Activated CD4-positive, alpha-beta T cell treated with anti-CD3 and anti-CD28 coated beads, Interleukin-2, amount 50 U/mL, for 4 hours (primary cell): ENCODE results near the gene YIF1A.
A peak's percentile ranks its signal among the peaks of the same experiment; 100 is the strongest.

Source experiments
- DNase-seq, 2 experiments: peaks; one replicate each; pipeline ENCODE4 v3.0.0-alpha.2; 2020

YIF1A gene, protein sequence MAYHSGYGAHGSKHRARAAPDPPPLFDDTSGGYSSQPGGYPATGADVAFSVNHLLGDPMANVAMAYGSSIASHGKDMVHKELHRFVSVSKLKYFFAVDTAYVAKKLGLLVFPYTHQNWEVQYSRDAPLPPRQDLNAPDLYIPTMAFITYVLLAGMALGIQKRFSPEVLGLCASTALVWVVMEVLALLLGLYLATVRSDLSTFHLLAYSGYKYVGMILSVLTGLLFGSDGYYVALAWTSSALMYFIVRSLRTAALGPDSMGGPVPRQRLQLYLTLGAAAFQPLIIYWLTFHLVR

DNA sequence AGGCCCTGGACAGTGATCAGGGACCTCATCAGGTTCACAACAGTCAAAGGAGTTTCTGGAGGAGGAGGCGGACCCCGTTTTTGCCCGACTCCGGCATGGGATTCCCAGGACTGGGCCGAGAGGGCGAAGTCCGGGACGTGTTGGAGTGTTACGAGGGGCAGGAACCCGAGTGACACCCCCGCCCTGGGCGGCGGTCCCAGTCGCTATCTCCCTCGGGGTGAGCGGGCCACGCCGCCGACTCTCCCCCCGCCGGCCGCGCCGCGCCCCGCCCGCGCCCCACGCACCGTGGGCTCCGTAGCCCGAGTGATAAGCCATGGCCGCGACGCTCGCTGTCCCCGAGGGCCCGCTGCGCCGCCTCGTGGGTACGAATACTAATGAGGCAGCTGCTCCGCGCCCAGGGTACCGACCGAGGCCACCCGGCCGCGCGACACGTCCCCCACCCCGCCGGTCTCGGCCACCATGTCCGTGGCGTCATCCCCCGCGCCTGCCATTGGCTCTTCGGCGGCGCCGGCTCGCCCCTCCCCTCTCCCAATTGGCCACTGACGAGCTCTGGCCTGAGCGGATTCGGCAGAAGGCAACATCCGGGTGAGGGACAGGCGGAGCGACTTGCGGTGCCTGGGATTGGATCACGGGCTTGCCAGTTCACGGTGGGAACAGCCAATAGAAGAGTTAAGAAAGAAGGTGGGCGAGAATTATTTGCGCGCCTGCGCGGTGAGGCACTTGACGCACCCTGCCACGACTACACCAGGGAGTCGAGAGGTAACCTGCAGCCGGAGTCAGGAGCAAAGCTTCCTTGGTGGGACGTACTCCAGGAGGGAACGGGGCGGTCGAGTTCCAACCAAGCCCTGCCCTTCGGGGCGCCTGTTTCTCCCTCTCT is at the start of gene YIF1A:
YIF1A (minus strand) TSS at position 473 of the 877 bp plus-strand sequence; CDS start at position 315, 158 bp downstream.
- peak; percentile 97 to 98 for DNase-seq

DNA sequence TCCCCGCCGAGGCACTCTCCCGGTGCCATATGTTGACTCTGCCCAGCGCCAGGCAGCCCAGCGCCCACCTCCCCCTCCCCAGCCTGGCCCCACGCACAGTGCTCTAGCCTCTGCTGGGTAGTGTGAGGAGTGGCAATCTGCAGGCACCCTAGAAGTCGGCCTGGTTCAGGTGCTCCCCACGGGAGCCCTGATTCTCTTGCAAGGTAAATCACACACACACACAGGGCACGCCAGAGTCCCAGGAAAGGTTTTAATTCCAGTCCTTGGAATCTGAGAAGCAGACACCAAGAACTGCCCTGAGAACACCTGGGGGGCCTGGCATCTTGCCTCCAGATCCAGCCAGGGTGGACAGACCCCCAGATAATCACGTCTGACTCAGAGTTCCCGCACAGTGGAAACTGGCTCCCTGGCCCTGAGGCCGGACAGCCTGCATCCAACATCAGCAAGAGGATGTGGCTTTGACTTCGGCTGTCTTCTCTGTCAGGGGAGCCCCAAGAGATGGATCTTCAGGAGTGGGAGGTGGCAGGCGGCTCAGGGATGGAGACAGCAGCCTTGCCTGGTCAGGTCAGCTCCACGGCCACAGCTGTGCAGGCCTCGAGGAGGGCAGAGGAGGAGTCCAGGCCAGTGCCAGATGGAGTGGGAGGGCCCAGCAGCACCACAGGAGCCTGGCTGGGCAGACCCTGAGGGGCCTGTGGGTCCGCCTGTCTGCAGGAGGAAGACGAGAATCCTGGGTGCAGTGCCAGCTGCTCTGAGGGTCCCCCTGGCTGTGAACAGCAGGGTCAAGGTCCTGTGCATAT is 48.4 kb upstream of the YIF1A start:
- no peak for DNase-seq

DNA sequence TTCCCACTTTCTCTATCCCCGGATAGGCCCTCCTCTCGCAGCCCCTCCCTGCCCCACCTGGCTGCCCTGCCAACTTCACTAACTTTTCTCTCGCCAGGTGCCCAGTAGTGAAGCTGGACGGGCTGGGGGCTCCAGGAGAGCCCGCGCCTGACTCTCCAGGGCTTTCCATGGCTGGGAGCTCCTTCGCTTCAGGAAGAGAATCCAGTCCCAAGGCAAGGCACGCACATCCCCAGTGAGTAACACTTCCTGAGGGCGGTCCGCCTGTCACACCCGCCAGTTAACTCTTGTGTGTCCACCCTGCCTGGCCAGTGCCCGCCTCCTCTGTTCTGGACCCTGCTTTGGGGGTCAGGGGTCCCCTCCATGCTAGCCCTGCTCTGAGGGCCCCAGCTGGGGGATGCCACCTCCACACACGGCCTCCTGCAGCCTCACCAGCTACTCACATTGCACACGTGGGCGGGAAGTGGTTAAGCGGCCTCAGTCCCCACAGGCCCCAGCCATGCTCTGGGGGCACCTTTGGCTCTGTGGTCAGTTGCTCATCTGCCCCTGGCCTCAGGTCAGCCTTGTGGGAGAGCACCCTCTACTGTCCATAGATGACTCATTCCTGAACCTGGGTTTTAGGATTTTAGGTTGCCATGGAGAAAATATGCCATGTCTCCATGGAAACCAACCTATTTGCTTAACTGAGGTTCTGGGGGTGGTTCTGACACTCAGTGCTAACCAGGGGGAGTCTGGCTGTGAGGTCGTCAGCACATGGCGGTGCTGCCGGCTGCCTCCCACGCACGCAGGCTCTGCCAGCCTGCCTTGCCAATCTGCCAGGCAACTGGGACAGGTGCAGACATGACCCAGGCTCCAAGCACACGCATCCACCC is 47.5 kb upstream of the YIF1A start, which contains the start of gene RIN1:
RIN1 (minus strand) TSS at position 201 of the 869 bp plus-strand sequence; CDS start at position 169, 32 bp downstream.
- peak; percentile 16 to 30 for DNase-seq

DNA sequence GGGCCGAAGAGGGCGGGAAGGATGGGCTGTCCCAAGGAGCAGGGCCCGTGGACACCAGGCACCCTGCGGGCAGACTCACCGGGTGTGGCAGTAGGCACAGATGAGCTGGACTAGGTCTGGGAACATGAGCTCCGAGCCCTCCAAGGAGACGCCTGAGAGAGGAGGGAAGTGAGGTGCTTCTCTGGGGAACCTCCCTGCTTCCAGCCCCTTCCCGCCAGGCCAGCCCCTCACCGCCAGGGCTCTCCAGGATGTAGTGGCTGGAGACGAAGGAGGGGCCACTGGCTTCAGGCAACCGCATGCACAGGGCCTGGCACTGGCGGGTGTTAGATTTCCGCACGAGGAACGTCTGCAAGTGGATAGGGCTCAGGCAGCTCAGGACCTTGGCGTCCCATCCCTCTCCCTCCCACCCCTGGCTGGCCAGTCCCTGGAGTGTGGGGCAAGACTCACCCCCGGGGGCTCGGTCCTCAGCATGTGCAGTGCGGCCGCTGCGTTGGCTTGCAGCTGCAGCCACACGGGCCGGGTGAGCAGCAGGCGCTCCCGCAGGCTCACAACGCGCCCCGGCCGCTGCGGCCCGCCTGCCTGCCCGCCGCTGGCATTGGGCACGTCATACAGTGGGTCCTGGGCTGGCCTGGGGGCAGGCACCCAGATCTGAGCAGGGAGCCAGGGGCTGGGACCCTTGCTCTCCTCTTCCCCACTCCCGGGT is 46.7 kb upstream of the YIF1A start:
- DNase-seq, result no peak

DNA sequence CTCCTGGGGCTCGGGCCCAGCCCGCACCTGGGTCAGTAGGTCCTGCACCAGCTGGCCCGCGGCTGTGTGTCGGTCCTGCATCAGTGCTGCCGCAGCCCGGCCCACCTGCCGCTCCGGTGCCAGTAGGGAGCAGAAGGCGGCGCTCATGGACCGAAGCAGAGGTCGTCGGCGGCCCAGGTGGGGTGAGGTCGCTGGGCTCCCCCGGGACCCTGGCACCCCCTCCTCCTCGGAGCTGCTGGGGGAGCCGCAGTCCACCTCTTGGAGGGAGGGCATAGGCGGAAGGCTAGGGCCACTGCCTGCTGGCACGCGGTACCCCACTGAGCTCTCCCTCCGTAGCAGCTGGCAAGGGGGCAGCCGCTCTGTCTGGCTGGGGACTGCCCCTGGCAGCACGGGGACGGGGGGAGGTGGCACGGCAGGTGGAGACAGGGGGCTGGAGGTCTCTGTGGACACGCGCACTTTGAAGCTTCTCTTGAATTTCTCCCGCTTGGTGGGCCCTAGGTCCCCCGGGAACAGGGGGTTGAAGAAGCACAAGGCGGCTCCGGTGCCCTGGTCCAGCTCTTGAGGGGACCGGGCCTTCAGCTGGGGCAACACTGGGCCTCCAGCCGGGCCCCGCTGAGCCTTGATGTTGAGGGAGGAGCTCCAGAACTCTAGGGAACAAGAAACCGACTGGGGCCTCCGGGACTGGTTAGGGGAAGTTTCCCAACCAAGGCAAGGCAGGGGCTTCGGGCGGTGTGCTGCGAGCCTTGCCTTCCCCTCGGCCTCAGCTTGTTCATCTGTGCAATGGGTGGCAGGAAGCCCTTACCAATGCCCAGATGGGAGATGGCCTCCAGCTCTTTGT is 45.9 kb upstream of the YIF1A start:
- no peak for DNase-seq

DNA sequence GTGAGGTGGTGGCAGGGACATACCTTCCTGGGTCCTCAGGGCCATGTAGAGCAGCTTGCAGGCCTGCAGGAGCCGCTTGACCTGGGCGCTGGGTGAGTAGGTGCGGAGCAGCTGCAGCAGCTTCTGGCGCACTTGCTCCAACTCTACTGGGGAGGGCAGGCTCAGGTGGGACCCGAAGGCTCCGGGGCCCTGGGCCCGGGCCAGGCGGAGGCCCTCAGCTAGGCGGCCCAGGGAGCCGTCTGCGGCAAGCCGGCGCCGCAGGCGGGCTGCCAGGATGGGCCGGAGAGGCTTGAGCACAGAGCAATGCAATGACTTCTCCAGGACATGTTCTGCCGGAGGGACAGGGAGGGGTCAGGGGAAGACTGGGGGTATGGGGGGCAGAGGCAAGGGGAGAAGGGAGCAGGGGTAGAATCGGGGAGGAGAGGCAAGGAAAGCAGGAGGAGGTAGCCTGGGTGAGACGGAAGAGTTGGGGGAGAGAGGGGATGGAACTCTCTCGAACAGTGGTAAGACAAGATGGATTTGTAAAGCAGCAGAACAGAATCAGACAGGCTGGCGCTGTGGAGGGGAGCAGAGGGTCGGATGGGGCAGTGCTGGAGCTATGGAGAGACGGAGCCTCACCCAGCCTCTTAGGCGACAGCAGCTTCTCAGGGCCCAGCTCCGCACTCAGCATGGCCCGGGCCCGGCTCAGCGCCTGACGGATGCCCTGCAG is 45.1 kb upstream of the YIF1A start:
- DNase-seq, result no peak

DNA sequence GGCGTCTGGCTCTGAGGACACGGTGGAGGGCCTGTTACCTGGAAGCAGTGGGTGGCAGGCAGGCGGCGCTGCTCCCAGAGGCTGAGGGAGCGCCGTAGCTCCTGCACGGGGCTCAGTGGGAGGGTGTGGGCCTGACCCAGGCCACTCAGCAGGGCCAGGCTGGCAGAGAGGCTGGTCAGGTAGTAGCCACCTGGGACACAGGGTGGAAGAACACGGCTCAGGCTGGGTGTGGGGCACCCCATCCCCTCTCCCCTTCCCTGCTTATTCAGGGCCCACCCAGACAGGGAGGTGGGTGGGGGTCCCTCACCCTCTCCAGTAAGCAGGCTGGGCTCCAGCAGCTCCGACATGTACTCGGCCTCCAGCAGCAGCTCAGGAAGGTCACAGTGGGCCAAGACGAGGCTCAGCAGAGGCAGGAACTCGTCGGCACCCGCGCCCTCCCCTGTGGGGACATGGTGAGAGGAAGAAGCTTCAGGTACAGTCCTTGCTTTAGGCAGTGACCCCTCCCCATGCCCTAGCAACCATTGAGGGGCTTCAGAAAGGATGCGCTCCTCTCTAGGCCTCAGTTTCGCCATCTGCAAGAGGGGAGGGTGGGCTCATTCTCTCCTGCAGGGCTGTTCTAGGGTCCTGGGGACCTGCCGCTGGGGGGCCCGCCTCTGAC is 44.4 kb upstream of the YIF1A start:
- no peak for DNase-seq

DNA sequence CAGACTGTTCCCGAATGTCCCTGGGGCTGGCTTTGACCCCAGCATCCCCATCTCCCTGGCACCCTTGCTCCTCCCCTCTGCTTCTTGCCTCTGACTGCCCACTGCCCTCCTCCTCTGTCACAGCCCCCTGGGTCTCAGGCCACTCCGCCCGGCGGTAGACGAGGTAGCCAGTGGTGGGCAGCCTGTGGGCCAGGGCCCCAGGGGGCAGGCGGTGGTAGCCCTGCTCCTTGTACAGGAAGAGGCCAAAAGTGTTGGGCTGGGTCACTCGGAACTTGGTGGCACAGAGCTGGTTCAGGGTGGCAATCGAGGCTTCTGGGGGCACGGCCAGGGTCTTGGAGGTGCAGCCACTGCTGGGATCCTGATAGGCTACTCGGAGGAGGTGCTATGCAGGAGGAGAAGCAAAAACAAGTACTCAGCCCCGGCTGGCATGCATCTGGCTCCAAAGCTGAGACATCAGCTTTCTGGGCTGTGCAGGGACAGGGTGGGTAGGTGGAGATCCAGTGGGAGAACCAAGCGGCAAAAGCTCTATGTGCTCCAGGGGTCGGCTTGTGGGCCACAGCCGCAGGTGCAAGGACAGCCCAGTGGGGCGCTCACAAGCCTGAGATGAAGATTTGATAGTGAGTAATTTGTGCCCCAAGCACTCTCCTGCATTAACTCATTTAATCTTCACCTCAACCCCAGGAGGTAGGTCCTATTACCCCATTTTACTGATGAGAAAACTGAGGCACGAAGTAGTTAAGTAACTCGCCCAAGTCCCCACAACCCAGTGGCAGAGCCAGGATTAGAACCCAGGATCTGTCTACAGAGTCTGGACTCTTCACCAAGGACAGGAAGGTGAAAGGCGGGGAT is 43.7 kb upstream of the YIF1A start:
- no peak for DNase-seq

DNA sequence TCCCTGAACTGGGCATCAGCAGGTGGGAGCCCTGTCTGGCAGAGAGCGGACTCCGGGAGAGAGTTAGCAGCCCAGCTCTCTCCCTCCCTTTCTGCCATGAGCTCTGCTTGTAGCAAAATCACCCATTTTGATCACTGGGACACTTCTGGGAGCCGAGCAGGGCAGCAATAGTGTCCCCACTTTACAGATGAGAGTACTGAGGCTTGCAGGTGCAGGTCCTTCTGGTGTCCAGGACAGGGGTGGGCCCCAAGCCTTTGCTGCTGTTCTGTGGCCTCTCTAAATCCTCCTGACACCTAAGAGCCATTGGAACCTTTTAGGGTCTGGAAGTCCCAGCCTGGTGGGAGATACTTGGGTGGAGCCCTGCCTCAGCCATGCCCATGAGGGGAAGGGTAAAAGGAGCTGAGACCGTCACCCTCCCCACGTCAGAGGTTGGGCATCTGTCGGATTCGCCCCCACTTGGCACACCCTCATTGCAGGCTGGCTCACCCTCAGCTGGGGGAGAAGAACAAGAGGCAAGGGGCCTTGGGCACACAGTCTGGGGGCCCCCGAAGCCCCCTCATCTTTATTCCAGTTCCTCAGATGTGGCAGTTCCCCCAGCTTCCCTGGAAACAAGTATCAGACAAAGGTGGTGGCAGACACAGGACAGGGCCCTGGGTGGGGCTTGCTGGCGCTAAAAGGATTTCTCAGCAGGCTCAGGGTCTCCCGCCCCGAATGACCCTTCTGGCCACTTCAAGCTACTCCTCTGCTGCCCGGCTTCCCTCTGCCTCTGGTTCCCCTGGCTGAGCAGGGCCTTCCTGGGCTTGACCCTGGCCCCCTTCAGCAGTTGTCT is 42.8 kb upstream of the YIF1A start:
- no peak for DNase-seq

DNA sequence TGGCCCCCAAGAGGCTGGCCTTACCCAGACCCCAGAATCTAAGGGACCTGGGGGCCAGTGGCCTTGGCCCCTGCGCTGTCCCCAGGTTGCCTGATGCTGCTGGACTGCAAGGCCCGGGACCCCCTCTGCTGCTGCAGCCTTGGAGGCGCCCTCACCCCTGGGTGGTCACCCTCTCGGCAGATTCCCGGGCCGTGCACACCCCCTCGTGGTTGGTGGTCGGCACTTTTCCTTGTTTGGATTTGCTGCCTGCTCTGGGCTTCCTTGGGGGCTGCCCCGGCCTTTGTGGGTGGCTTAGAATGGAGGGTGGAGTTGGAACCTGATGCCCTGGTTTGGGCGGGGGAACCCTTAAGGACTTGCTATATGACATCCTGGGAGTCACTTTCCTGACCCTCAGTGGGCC is 42.0 kb upstream of the YIF1A start:
- DNase-seq, result no peak

DNA sequence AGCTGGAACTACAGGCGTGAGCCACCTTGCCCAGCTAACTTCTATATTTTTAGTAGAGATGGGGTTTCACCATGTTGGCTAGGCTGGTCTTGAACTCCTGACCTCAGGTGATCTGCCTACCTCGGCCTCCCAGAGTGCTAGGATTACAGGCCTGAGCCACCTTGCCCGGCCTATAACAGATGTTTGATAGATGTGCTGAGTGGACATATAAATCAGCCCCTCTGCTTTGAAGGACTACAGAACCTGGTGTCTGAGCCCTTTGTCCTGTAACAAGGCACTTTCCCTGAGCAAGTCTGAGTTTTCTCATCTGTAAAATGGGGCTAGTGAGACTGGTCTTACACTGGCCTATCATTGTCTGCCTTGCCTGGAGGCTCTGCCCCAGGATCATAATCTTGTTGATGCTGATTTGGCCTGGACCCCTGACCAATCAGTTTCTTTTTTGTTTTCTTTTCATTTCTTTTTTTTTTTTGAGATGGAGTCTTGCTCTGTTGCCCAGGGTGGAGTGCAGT is 40.3 kb upstream of the YIF1A start:
- no peak for DNase-seq

DNA sequence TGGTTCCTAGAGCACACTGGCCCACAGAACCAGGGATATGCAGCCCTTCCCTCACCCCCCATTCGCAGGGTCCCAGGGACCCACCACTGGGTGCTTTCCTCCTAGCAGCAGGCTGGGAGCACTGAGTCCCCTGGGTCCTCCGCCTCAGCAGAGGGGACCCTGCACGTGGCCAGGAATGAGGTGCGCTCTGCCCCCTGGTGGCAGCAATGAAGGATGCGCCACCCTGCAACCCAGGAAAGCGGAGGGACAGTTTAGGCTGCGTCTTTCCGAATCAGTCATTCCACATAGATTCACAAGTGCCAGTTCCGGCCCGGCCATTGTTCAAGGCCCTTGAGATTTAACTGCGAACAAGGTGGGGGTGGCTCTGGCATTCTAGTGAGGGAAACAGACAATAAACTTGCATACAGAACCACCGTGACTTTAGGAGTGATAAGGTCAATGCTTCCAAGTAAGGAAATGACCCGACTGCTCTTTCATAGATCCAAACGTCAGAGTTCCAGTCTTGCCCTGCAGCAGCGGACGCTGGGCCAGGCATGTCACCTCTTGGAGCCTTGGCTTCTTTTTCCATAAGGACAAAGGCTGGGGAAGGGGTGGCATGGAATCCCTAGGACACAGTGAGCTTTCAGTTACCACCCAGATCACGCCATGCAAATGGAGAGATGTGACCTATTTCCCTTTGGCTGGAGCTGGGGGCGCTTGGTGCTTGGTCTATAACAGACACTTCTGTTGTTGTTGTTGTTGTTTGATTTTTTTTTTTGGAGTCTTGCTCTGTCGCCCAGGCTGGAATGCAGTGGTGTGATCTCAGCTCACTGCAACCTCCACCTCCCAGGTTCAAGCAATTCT is 39.6 kb upstream of the YIF1A start:
- peak; percentile 72 to 75 for DNase-seq

DNA sequence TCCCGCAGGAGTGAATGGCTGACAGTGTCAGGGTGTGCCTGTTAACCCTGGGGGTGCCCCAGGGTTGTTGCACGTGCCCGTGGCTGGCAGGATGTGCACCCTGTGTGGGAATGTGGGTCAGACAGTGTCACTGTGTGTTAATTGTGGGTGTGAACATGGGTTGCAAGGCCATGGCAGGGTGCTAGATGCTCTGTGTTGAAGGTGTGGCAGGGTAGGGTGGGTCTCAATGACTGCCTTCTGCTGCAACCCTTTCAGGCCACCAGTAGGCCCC is 39.0 kb upstream of the YIF1A start:
- DNase-seq, result no peak

DNA sequence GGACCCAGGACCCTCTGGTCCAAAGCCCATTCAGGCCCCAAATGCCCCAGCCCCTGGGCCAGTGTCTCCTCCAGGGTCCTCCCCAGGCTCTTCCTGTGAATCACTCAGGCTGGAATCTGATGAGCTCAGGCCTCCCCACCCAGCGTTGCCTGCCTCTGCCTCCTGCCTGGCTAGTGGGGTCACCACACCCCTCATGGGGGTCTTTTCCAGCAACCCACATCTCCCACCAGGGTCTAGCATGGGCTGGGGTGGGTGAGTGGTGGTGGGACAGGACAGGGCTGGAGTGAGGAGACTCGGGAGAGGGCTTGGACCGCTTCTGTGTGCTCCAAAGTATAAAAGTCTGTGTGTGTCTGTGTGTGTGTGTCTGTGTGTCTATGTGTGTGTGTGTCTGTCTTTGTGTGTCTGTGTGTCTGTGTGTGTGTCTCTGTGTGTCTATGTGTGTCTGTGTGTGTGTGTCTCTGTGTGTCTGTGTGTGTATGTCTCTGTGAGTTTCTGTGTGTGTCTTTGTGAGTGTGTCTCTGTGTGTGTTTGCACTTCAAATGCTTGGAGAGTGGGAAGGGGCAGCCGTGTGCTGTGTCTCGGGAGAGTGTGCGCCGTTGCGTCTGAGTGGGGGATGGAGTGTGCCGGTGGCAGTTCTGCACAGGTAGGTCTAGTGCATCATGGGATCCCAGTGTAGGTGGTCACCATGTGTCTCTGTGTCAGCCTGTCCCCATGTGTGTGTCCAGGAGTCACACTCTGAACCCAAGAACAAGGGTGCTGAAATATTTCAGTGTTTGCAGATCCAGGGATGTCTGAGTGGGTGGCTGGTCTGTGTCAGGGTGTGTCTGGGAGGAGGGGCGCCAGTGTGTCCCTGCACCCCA is 38.5 kb upstream of the YIF1A start:
- DNase-seq, result no peak
